KMS-11 (cell line): ENCODE data around the gene ACAP1.

Experiments
- H2AFZ ChIP-seq: fragments of 200-600 bp; sonication (generic); 2 replicates; pipeline ENCODE4 v1.6.1; 2016; ENCODE audit warnings: antibody characterized with exemption, mixed run types, low read depth
- H3K27ac ChIP-seq: fragments of 200-600 bp; sonication (generic); 2 replicates; pipeline ENCODE4 v1.6.1; 2016; ENCODE audit warnings: mild to moderate bottlenecking, mixed run types
- H3K27me3 ChIP-seq: fragments of 200-600 bp; sonication (generic); 2 replicates; pipeline ENCODE4 v1.6.1; 2017; ENCODE audit warnings: mild to moderate bottlenecking, low read depth, mixed run types, moderate library complexity; ENCODE audit not compliant: insufficient read depth
- H3K36me3 ChIP-seq: fragments of 200-600 bp; sonication (generic); 2 replicates; pipeline ENCODE4 v1.6.1; 2017; ENCODE audit warnings: mild to moderate bottlenecking, mixed run types; ENCODE audit not compliant: insufficient read depth
- H3K4me1 ChIP-seq: fragments of 200-600 bp; sonication (generic); 2 replicates; pipeline ENCODE4 v1.6.1; 2016; ENCODE audit warnings: mild to moderate bottlenecking, low read depth, mixed run types; ENCODE audit not compliant: poor library complexity, severe bottlenecking
- H3K4me2 ChIP-seq: fragments of 200-600 bp; sonication (generic); 2 replicates; pipeline ENCODE4 v1.7.0; 2016; ENCODE audit warnings: mild to moderate bottlenecking, mixed run types
- H3K4me3 ChIP-seq: fragments of 200-600 bp; sonication (generic); IDR thresholded peaks from 2 replicates; pipeline ENCODE4 v1.6.1; 2017; ENCODE audit warnings: low read depth, low read length, mixed read lengths; ENCODE audit not compliant: insufficient read depth
- H3K79me2 ChIP-seq: fragments of 200-600 bp; sonication (generic); 2 replicates; pipeline ENCODE4 v1.6.1; 2016; ENCODE audit warnings: low read depth, mixed run types; ENCODE audit not compliant: insufficient read depth
- H3K9ac ChIP-seq: fragments of 200-600 bp; sonication (generic); 2 replicates; pipeline ENCODE4 v1.6.1; 2016; ENCODE audit warnings: mild to moderate bottlenecking, mixed run types
- H4K20me1 ChIP-seq: fragments of 200-600 bp; sonication (generic); 2 replicates; pipeline ENCODE4 v1.6.1; 2016; ENCODE audit warnings: mild to moderate bottlenecking, mixed run types; ENCODE audit not compliant: insufficient read depth
- CTCF ChIP-seq: fragments of 200-600 bp; sonication (generic); conservative IDR thresholded peaks from 2 replicates; pipeline ENCODE4 v1.6.1; 2017; ENCODE audit warnings: low read depth, mild to moderate bottlenecking, antibody characterized with exemption, low read length, moderate library complexity, mixed read lengths

Gene ACAP1

DNA sequence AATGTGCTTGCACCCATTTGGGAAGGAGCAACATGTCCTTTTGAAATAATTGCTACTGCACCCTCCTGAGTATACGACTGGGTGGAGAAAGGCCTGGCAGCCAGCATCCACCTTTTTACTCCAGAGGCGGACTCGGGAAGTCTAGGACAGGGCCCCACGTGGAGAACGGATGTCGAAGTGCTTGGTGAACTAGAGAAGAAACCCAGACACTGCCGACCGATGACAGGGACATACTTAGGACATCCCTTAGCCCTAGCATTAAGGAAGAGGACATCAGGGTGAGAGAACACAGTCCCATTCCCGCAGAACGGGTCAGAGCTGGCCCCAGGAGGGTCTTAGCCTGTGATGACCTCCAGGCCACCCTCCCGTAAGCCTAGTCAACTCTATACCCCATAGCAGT, 45.6 kb upstream of the ACAP1 start:
- Histone ChIP-seq H3K4me3 (no peak overlapping the region), H3K27me3 (0 out of 2 replicates have a peak, but pooled peaks cover 2% of the 10 kb centered on the region)
- TF ChIP-seq CTCF = no peak

GRCh38 chr17:7292194-7292593, 44.1 kb upstream of the ACAP1 start:
- H3K36me3 ChIP-seq = no peaks in the 10 kb centered on the region
- TF ChIP-seq CTCF = no peak
- no peak overlapping the region for H3K27ac ChIP-seq
- H3K4me2 ChIP-seq = no peak overlapping the region
- 0 out of 2 replicates have a peak, but pooled peaks cover 2% of the 10 kb centered on the region for H3K27me3 ChIP-seq
- no peaks in the 10 kb centered on the region for H3K79me2 ChIP-seq
- no peak overlapping the region for H2AFZ ChIP-seq
- H3K4me3 ChIP-seq = no peak overlapping the region
- no peak overlapping the region for H3K9ac ChIP-seq
- H3K4me1 ChIP-seq = no peaks in the 10 kb centered on the region
- H4K20me1 ChIP-seq = no peaks in the 10 kb centered on the region

More for the DNA sequence above, 45.6 kb upstream of the ACAP1 start:
- Histone ChIP-seq H3K27ac (no peak overlapping the region), H3K4me1 (no peaks in the 10 kb centered on the region), H3K36me3 (no peaks in the 10 kb centered on the region), H2AFZ (no peak overlapping the region), H3K9ac (no peak overlapping the region), H3K79me2 (no peaks in the 10 kb centered on the region), H4K20me1 (no peaks in the 10 kb centered on the region), H3K4me2 (no peak overlapping the region)

GRCh38 chr17:7292729-7293128, 43.6 kb upstream of the ACAP1 start:
- TF ChIP-seq CTCF = no peak
- no peak overlapping the region for H2AFZ ChIP-seq
- H3K27ac ChIP-seq = no peak overlapping the region
- no peaks in the 10 kb centered on the region for H4K20me1 ChIP-seq
- no peak overlapping the region for H3K9ac ChIP-seq
- no peak overlapping the region for H3K4me2 ChIP-seq
- 0 out of 2 replicates have a peak, but pooled peaks cover 2% of the 10 kb centered on the region for H3K27me3 ChIP-seq
- no peaks in the 10 kb centered on the region for H3K79me2 ChIP-seq
- no peaks in the 10 kb centered on the region for H3K4me1 ChIP-seq
- no peaks in the 10 kb centered on the region for H3K36me3 ChIP-seq
- no peak overlapping the region for H3K4me3 ChIP-seq

DNA sequence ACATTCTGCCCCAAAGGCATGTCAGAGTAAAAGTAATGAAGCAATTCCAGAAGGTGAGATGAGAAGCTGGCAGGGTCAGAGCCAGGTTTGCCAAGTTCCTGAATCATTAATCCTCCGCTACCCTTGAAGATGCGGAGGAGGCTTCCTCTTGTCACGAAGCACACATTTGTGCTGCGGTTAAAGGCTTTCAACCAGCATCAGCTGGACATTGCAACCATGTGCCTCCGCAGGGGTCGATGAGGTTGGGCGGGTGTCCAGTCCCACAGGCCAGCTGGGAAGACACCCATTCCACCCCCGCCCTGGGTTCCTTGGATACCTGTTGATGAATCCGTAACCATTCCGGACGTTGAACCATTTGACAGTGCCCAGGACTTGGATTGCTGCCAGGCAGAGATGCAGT, 43.2 kb upstream of the ACAP1 start:
- no peak overlapping the region for H3K4me3 ChIP-seq

More for the DNA sequence above, 43.2 kb upstream of the ACAP1 start:
- no peak overlapping the region for H2AFZ ChIP-seq
- no peak for TF ChIP-seq CTCF
- no peaks in the 10 kb centered on the region for H3K4me1 ChIP-seq
- H3K79me2 ChIP-seq = no peaks in the 10 kb centered on the region
- H4K20me1 ChIP-seq = no peaks in the 10 kb centered on the region
- no peak overlapping the region for H3K27ac ChIP-seq
- H3K36me3 ChIP-seq = no peaks in the 10 kb centered on the region
- no peak overlapping the region for H3K4me2 ChIP-seq
- H3K27me3 ChIP-seq = 0 out of 2 replicates have a peak, but pooled peaks cover 2% of the 10 kb centered on the region
- no peak overlapping the region for H3K9ac ChIP-seq
